ENCODE results near the gene VTI1A. TPM values are rescaled to one million over a fixed set of nuclear protein-coding genes. Genes with fewer than 3 reads are reported as not detected.

The VTI1A gene
- total and polyA plus RNA-seq, 2 of the 8 experiments (the other 6 are each of a cell fraction or from before 2014, with no cell fraction given), result 6.0 to 20.0 TPM

DNA sequence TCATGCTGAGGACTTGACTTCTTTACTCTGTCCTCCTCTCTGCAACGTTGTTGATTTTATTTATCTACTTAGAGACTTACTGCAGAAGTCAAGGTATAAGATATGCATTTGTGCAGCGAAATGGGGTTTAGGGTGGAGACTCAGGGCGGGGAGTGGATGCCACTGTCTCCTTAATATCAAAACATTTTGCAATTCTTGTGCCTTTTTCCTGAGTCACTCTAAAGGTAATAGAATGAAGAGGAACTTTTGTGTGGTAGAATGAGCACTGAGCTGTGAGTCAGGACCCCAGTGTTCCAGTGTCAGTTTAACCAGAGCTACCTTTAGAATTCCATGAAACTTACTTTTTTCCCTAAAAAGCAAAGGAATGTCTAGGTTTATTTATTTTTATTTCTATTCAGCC lies 78.2 kb downstream of the VTI1A start (continued):
- TF ChIP-seq EZH2 (IDR thresholded peaks at IDR 0.05; ENCODE audit: low read depth, low read length, severe bottlenecking) (no peak), SP2 (IDR thresholded peaks at IDR 0.05; ENCODE audit: low read length) (no peak), TEAD4 (IDR thresholded peaks at IDR 0.05; ENCODE audit: low read depth, low read length) (no peak), PHF8 (conservative IDR thresholded peaks at IDR 0.05; ENCODE audit: low read depth, low read length) (no peak), TAF7 (optimal IDR thresholded peaks at IDR 0.05; ENCODE audit: borderline replicate concordance, low read depth, low read length) (no peak)
- TF ChIP-seq, protein P1, sequence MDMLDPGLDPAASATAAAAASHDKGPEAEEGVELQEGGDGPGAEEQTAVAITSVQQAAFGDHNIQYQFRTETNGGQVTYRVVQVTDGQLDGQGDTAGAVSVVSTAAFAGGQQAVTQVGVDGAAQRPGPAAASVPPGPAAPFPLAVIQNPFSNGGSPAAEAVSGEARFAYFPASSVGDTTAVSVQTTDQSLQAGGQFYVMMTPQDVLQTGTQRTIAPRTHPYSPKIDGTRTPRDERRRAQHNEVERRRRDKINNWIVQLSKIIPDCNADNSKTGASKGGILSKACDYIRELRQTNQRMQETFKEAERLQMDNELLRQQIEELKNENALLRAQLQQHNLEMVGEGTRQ (IDR thresholded peaks at IDR 0.05; ENCODE audit: low read length), result no peak
